ENCODE results near the gene GAREM1. TPM values are rescaled to one million over a fixed set of nuclear protein-coding genes. Genes with fewer than 3 reads are reported as not detected.

Gene GAREM1
- total and polyA plus RNA-seq, 2 of the 8 experiments (the other 6 are each of a cell fraction or from before 2014, with no cell fraction given) = 3.6 to 9.2 TPM

DNA sequence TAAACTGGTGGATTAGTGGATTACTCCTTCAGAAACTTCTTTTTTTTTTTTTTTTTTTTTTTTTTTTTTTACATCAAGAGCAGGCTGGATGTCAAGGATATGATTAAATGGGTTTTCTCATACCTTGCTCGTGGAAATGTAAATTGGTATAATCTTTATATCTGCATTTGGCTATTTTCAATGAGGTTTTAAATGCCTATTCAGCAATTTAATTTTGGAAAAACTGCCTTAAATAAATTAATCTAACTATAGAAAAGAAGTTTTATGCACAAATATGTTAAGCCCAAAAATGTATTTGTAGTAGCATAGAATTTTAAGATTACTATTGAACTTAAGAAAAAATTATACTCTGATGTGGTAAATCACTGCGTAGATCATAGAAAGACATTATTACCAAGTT is 11.4 kb upstream of the GAREM1 start (continued):
- TF ChIP-seq, protein P1, sequence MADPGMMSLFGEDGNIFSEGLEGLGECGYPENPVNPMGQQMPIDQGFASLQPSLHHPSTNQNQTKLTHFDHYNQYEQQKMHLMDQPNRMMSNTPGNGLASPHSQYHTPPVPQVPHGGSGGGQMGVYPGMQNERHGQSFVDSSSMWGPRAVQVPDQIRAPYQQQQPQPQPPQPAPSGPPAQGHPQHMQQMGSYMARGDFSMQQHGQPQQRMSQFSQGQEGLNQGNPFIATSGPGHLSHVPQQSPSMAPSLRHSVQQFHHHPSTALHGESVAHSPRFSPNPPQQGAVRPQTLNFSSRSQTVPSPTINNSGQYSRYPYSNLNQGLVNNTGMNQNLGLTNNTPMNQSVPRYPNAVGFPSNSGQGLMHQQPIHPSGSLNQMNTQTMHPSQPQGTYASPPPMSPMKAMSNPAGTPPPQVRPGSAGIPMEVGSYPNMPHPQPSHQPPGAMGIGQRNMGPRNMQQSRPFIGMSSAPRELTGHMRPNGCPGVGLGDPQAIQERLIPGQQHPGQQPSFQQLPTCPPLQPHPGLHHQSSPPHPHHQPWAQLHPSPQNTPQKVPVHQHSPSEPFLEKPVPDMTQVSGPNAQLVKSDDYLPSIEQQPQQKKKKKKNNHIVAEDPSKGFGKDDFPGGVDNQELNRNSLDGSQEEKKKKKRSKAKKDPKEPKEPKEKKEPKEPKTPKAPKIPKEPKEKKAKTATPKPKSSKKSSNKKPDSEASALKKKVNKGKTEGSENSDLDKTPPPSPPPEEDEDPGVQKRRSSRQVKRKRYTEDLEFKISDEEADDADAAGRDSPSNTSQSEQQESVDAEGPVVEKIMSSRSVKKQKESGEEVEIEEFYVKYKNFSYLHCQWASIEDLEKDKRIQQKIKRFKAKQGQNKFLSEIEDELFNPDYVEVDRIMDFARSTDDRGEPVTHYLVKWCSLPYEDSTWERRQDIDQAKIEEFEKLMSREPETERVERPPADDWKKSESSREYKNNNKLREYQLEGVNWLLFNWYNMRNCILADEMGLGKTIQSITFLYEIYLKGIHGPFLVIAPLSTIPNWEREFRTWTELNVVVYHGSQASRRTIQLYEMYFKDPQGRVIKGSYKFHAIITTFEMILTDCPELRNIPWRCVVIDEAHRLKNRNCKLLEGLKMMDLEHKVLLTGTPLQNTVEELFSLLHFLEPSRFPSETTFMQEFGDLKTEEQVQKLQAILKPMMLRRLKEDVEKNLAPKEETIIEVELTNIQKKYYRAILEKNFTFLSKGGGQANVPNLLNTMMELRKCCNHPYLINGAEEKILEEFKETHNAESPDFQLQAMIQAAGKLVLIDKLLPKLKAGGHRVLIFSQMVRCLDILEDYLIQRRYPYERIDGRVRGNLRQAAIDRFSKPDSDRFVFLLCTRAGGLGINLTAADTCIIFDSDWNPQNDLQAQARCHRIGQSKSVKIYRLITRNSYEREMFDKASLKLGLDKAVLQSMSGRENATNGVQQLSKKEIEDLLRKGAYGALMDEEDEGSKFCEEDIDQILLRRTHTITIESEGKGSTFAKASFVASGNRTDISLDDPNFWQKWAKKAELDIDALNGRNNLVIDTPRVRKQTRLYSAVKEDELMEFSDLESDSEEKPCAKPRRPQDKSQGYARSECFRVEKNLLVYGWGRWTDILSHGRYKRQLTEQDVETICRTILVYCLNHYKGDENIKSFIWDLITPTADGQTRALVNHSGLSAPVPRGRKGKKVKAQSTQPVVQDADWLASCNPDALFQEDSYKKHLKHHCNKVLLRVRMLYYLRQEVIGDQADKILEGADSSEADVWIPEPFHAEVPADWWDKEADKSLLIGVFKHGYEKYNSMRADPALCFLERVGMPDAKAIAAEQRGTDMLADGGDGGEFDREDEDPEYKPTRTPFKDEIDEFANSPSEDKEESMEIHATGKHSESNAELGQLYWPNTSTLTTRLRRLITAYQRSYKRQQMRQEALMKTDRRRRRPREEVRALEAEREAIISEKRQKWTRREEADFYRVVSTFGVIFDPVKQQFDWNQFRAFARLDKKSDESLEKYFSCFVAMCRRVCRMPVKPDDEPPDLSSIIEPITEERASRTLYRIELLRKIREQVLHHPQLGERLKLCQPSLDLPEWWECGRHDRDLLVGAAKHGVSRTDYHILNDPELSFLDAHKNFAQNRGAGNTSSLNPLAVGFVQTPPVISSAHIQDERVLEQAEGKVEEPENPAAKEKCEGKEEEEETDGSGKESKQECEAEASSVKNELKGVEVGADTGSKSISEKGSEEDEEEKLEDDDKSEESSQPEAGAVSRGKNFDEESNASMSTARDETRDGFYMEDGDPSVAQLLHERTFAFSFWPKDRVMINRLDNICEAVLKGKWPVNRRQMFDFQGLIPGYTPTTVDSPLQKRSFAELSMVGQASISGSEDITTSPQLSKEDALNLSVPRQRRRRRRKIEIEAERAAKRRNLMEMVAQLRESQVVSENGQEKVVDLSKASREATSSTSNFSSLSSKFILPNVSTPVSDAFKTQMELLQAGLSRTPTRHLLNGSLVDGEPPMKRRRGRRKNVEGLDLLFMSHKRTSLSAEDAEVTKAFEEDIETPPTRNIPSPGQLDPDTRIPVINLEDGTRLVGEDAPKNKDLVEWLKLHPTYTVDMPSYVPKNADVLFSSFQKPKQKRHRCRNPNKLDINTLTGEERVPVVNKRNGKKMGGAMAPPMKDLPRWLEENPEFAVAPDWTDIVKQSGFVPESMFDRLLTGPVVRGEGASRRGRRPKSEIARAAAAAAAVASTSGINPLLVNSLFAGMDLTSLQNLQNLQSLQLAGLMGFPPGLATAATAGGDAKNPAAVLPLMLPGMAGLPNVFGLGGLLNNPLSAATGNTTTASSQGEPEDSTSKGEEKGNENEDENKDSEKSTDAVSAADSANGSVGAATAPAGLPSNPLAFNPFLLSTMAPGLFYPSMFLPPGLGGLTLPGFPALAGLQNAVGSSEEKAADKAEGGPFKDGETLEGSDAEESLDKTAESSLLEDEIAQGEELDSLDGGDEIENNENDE (IDR thresholded peaks at IDR 0.05; ENCODE audit: insufficient replicate concordance, low read length) = no peak
- no peak for TF ChIP-seq GABPA (IDR thresholded peaks at IDR 0.05; ENCODE audit: borderline replicate concordance, insufficient read depth, low read length)
- TF ChIP-seq, protein P2, sequence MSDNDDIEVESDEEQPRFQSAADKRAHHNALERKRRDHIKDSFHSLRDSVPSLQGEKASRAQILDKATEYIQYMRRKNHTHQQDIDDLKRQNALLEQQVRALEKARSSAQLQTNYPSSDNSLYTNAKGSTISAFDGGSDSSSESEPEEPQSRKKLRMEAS (IDR thresholded peaks at IDR 0.05) = no peak
- no peak for TF ChIP-seq EGR1 (IDR thresholded peaks at IDR 0.05; ENCODE audit: borderline replicate concordance, low read depth, low read length)
- TF ChIP-seq MAFK (IDR thresholded peaks at IDR 0.05; ENCODE audit: low read depth, low read length) = peak; percentile 13; the same call in 1 of the 2 replicates

All from H1 (cell line).